Activated naive CD4-positive, alpha-beta T cell treated with anti-CD3 and anti-CD28 coated beads, Interleukin-2, amount 10 ng/mL, durations not matched to agents 5 hours and 36 hours (primary cell): ENCODE results near the gene DUSP6. TPM values are rescaled to one million over a fixed set of nuclear protein-coding genes. Genes with fewer than 3 reads are reported as not detected.

Experiments
- total RNA-seq, 2 experiments: library from RNA; stranded (reverse); gene quantifications; one replicate each; pipeline ENCODE4 v1.2.3, GENCODE V29; 2021

Gene DUSP6
- 10 to 100 TPM; 76.8 to 77.1 TPM for total RNA-seq

GRCh38 chr12:89352492-89353187 is at the start of gene DUSP6:
Gene DUSP6 (minus strand): TSS chr12:89352501. CDS start chr12:89352039, 462 bp downstream.

Other genes starting within 250 kb of the DUSP6 start
- 10 to 100 TPM; 15.7 to 16.3 TPM for gene GALNT4, start 172.3 kb upstream of the DUSP6 start, total RNA-seq
- 10 to 100 TPM; 39.2 to 40.0 TPM for gene POC1B, start 173.5 kb upstream of the DUSP6 start, total RNA-seq